SIG-M5 treated with dmso at 0.1 percent for 504 hours (cell line): ENCODE results near the gene CCT4.
"Not testable (repeated sequence)": the region's sequence is repeated elsewhere in the genome, so short reads cannot be mapped to it uniquely, and the experiment has no call there.

Experiments used
- DNase-seq: peaks from one replicate; lab custom pipeline; 2025; ENCODE audit not compliant: unreplicated experiment; lab: John Stamatoyannopoulos, UW

CCT4 gene

GRCh38 chr2:61888267-61889055, at the start of gene CCT4:
Gene CCT4 (minus strand): TSS chr2:61888656. CDS start chr2:61888507, 149 bp downstream.
- peak; percentile 92 for DNase-seq

- DNase-seq, result no peak
Observed at GRCh38 chr2:61937886-61938285, 49.4 kb upstream of the CCT4 start.

GRCh38 chr2:61937098-61937497, 48.6 kb upstream of the CCT4 start:
- no peak for DNase-seq

- DNase-seq, result no peak
Observed at GRCh38 chr2:61928826-61929461, 40.5 kb upstream of the CCT4 start.

- DNase-seq, result peak; percentile 40
Observed at GRCh38 chr2:61926531-61927477, 38.3 kb upstream of the CCT4 start.

GRCh38 chr2:61924895-61925663, 36.6 kb upstream of the CCT4 start:
- no peak for DNase-seq

- no peak for DNase-seq
Observed at GRCh38 chr2:61922714-61923113, 34.3 kb upstream of the CCT4 start.

GRCh38 chr2:61920548-61920947, 32.1 kb upstream of the CCT4 start:
- DNase-seq, result no peak

- not testable (repeated sequence) for DNase-seq
Observed at GRCh38 chr2:61914794-61915193, 26.3 kb upstream of the CCT4 start.

- peak; percentile 33 for DNase-seq
Observed at GRCh38 chr2:61911510-61911909, 23.1 kb upstream of the CCT4 start.

GRCh38 chr2:61910603-61911002, 22.1 kb upstream of the CCT4 start:
- no peak for DNase-seq

- no peak for DNase-seq
Observed at GRCh38 chr2:61909116-61909515, 20.7 kb upstream of the CCT4 start.

- DNase-seq, result no peak
Observed at GRCh38 chr2:61906186-61906470, 17.7 kb upstream of the CCT4 start.

GRCh38 chr2:61905372-61906185, 17.1 kb upstream of the CCT4 start, which contains the start of gene COMMD1:
Gene COMMD1 (plus strand): TSS chr2:61905674. CDS start chr2:61905679, 5 bp downstream.
- DNase-seq, result peak; percentile 85

- DNase-seq, result no peak
Observed at GRCh38 chr2:61900281-61900680, 11.8 kb upstream of the CCT4 start.

- DNase-seq, result peak; percentile 58
Observed at GRCh38 chr2:61898810-61899209, 10.4 kb upstream of the CCT4 start.

GRCh38 chr2:61887717-61888266, 664 bp downstream of the CCT4 start:
- peak; percentile 35 for DNase-seq

- no peak for DNase-seq
Observed at GRCh38 chr2:61885896-61886603, 2.4 kb downstream of the CCT4 start.

- no peak for DNase-seq
Observed at GRCh38 chr2:61882850-61883249, 5.6 kb downstream of the CCT4 start.
